A172 (cell line): Measurements from ENCODE around the gene FAM151B. TPM values are rescaled to one million over a fixed set of nuclear protein-coding genes. Genes with fewer than 3 reads are reported as not detected.
"Not testable (repeated sequence)": the region's sequence is repeated elsewhere in the genome, so short reads cannot be mapped to it uniquely, and the experiment has no call there.

Source experiments
- DNase-seq: peaks from one replicate; pipeline ENCODE4 v3.0.0-alpha.2; 2015; ENCODE audit warnings: low spot score
- total RNA-seq: library from RNA; depleted of rRNA; stranded (reverse); fragments of >200 nt; shearing (Covaris generic); gene quantifications from 2 replicates; pipeline ENCODE4 v1.2.3, GENCODE V29; 2014; rRNA removed

The FAM151B gene
- 0.98 and 1.9 TPM in 2 replicates for total RNA-seq

GRCh38 chr5:80487829-80488721 lies at the start of gene FAM151B:
Gene FAM151B (plus strand): TSS chr5:80488100. CDS start chr5:80488124, 24 bp downstream.
- peak; percentile 87 for DNase-seq

- no peak for DNase-seq
Observed at GRCh38 chr5:80438739-80439138, 49.2 kb upstream of the FAM151B start.

GRCh38 chr5:80439213-80439612 lies 48.7 kb upstream of the FAM151B start:
- no peak for DNase-seq

GRCh38 chr5:80442742-80443141 lies 45.2 kb upstream of the FAM151B start:
- no peak for DNase-seq

GRCh38 chr5:80453366-80453765 lies 34.5 kb upstream of the FAM151B start:
- no peak for DNase-seq

GRCh38 chr5:80463269-80463668 lies 24.6 kb upstream of the FAM151B start:
- no peak for DNase-seq

- DNase-seq, result no peak
Observed at GRCh38 chr5:80466669-80467485, 21.0 kb upstream of the FAM151B start.

GRCh38 chr5:80468131-80468530 lies 19.8 kb upstream of the FAM151B start:
- DNase-seq, result no peak

- DNase-seq, result not testable (repeated sequence)
Observed at GRCh38 chr5:80470631-80471030, 17.3 kb upstream of the FAM151B start.

- no peak for DNase-seq
Observed at GRCh38 chr5:80474929-80475328, 13.0 kb upstream of the FAM151B start.

GRCh38 chr5:80479713-80480112 lies 8.2 kb upstream of the FAM151B start:
- DNase-seq, result no peak

- DNase-seq, result no peak
Observed at GRCh38 chr5:80480354-80480753, 7.5 kb upstream of the FAM151B start.

GRCh38 chr5:80481019-80481893 lies 6.6 kb upstream of the FAM151B start:
- DNase-seq, result peak; percentile 66

- no peak for DNase-seq
Observed at GRCh38 chr5:80482578-80482977, 5.3 kb upstream of the FAM151B start.

- DNase-seq, result no peak
Observed at GRCh38 chr5:80483636-80484232, 4.2 kb upstream of the FAM151B start.

- DNase-seq, result no peak
Observed at GRCh38 chr5:80487444-80487828, 464 bp upstream of the FAM151B start.

- DNase-seq, result no peak
Observed at GRCh38 chr5:80491296-80491695, 3.4 kb downstream of the FAM151B start.

GRCh38 chr5:80492741-80493140 lies 4.8 kb downstream of the FAM151B start:
- DNase-seq, result no peak

- not testable (repeated sequence) for DNase-seq
Observed at GRCh38 chr5:80493443-80493842, 5.5 kb downstream of the FAM151B start.

- DNase-seq, result no peak
Observed at GRCh38 chr5:80495891-80496290, 8.0 kb downstream of the FAM151B start.

GRCh38 chr5:80502800-80503199 lies 14.9 kb downstream of the FAM151B start:
- DNase-seq, result no peak
